Retina (tissue), 1 donor: ENCODE results near the gene TAS1R2.

Experiments used
- DNase-seq: peaks from one replicate; pipeline ENCODE4 v3.0.0-alpha.2; 2016

The TAS1R2 gene

GRCh38 chr1:18819203-18819602 is 40.3 kb downstream of the TAS1R2 start:
- DNase-seq = no peak

- no peak for DNase-seq
Observed at GRCh38 chr1:18817795-18818435, 41.5 kb downstream of the TAS1R2 start.

- DNase-seq = no peak
Observed at GRCh38 chr1:18817316-18817715, 42.1 kb downstream of the TAS1R2 start.

GRCh38 chr1:18816808-18817207 is 42.7 kb downstream of the TAS1R2 start:
- DNase-seq = no peak

- no peak for DNase-seq
Observed at GRCh38 chr1:18814874-18815531, 44.5 kb downstream of the TAS1R2 start.

- DNase-seq = no peak
Observed at GRCh38 chr1:18814425-18814824, 45.0 kb downstream of the TAS1R2 start.

GRCh38 chr1:18812453-18812939 is 47.0 kb downstream of the TAS1R2 start:
- no peak for DNase-seq

GRCh38 chr1:18811733-18812452 is 47.6 kb downstream of the TAS1R2 start:
- DNase-seq = no peak

- DNase-seq = no peak
Observed at GRCh38 chr1:18809953-18810899, 49.2 kb downstream of the TAS1R2 start.

- DNase-seq = no peak
Observed at GRCh38 chr1:18808550-18808949, 50.9 kb downstream of the TAS1R2 start.

GRCh38 chr1:18807334-18808063 is 52.0 kb downstream of the TAS1R2 start:
- DNase-seq = no peak

GRCh38 chr1:18805925-18806849 is 53.3 kb downstream of the TAS1R2 start:
- DNase-seq = no peak

- no peak for DNase-seq
Observed at GRCh38 chr1:18805150-18805879, 54.1 kb downstream of the TAS1R2 start.

GRCh38 chr1:18803851-18804250 is 55.6 kb downstream of the TAS1R2 start:
- no peak for DNase-seq

- DNase-seq = no peak
Observed at GRCh38 chr1:18803151-18803791, 56.2 kb downstream of the TAS1R2 start.

- no peak for DNase-seq
Observed at GRCh38 chr1:18802231-18802630, 57.2 kb downstream of the TAS1R2 start.

- no peak for DNase-seq
Observed at GRCh38 chr1:18800258-18800657, 59.2 kb downstream of the TAS1R2 start.

- no peak for DNase-seq
Observed at GRCh38 chr1:18799454-18799853, 60.0 kb downstream of the TAS1R2 start.

- DNase-seq = no peak
Observed at GRCh38 chr1:18798946-18799345, 60.5 kb downstream of the TAS1R2 start.

- no peak for DNase-seq
Observed at GRCh38 chr1:18798533-18798932, 60.9 kb downstream of the TAS1R2 start.
